8988T (cell line): ENCODE data around the gene MAGI1.
A peak's percentile ranks its signal among the peaks of the same experiment; 100 is the strongest.

Source experiments
- DNase-seq: peaks from one replicate; pipeline ENCODE4 v3.0.0; 2011

Gene MAGI1

DNA sequence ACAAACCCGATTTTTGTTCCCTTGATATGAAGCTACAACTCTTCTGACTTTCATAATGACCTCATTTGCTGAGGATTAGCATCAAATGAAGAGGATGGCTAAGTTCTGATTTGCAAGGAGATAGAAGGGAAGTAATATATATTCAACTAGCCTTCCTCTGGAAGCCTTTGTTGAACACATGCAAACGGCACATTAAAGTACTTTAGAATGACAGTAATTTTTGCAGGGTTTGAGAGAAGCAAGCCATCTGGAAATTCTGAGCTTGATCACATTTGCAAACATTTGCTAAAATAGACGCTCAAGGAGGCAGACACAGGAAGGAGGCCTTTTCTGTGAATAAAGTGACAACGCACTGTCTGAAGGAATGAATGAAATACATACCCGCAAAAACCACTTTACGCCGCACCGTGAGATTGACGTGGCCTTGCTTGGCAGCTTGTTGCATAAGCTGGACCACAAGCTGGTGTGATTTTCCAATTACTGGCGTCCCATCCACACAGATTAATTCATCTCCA lies 657.2 kb downstream of the MAGI1 start:
- no peak for DNase-seq

DNA sequence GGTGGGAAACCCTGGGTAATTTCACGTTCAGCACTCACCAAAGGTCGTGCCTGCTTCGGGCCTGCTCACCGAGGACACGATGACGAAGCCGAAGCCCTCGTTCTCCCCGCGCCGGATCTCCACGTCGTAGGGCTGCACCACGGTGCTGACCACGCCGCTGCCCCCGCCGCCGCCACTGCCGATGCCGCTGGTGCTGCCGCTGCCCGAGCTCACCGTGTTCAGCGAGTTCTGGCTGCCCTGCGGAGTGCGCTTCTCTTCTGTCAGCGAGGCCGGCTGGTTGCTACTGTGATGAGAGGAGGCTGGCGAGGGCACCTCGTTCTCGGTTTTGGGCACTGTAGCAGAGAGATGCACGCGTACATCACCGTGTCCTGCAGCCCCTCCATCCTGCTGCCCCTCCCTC lies 659.5 kb downstream of the MAGI1 start:
- DNase-seq, result no peak

DNA sequence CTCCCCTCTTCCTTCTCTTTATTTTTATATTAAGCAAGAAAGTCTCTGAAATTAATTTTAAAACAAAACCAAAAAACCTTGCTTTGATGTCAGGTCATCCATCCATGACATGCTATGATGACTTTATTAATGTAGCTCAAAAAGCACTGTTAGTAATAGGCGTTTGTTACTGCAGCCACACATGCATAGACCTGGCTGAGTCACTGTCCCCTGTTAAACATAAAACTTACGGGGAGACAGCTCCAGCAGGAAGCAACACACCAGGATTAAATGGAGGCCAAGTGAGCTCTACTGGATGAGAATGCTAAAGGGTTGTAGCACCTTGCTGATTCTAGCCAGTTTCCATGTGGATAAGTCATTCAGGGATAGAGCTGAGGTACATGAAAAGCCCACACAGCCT lies 661.1 kb downstream of the MAGI1 start:
- no peak for DNase-seq

DNA sequence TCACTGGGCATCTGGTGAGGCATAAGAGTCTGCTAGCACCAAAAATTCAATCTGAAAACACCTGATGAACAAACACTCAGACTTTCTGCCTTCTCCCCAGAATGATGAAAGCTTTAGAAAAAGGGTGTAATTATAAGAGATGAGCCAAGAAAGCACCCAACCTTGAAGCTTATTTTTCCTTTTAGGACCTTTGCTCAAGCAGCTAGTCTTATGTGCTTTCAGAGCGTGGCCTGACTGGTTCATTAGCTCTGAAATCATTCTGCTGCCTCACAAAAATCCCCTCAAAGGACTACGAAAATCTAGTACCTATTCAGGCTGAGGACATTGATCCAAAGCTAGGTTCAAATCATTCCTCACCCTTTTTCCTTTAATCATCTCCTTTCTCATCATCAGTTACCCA lies 662.3 kb downstream of the MAGI1 start:
- no peak for DNase-seq

DNA sequence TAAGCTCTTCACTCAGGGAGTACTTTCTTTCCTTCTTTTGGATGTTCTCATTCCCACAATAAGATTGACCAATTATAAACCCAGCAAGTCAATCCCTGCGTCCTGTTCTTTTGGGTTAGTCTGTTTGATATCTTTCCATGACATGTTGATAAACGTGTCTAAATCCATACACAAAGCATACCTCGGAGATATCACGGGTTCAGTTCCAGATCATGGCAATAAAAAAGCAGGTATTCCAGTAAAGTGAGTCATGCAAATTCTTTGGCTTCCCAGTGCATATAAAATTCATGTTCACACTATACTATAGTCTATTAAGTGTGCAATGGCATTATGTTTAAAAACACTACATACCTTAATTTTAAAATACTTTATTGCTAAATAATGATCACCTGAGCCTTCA lies 667.7 kb downstream of the MAGI1 start:
- DNase-seq, result no peak

DNA sequence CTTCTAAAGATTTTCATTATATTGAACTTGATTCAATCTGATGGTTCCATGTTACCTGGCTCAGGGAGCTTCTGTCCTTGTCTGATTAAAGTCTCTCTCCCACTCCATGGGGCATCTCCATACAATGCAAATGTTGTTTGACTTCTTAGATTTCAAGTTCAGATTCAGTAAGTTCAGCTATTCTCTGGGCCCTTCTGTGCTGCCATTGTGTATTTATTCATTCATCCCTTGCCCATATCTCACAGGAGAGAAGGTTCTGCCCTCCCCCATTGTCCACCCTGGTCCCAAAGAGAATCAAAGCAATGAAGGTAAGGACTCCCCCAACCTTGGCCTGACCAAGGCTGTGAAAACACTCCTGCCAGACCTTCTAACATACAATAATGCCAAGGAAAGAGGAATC lies 669.9 kb downstream of the MAGI1 start:
- no peak for DNase-seq

DNA sequence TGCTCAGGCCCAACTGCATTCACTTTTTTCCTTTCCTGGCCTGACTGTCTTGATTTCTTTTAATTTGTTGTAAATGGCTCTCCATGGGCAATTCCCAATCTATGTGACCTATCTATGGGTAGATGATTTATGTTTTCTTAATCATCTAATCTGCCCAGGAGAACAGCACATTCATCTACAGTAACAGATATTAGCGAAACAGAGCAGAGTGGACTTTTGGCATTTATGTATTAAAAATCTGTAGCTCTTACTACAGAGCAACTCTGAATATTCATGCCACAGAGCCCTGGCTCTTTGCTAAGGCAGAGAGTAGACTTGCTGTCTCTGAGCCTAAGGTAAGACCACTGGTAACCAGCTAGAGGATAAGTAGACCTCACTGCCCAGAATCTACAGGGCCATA lies 676.0 kb downstream of the MAGI1 start:
- DNase-seq, result no peak

DNA sequence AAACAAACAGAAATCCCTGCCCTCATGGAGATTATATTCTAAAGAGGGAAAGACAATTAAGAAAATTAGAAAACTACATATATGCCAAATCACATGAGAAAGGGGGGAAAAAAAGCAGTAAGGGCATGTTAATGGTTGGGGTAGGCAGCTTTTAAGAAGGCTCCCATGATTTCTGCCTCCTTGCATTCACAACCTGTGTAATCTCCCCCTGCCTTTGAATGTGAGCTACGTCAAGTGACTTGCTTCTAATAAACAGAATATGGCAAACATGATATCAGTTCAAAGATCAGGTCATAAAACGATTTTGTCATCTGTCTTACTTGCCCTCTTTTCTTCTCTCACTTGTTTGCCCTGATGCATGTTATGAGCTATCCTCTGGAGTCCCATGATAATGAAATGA lies 677.3 kb downstream of the MAGI1 start:
- DNase-seq, result no peak

DNA sequence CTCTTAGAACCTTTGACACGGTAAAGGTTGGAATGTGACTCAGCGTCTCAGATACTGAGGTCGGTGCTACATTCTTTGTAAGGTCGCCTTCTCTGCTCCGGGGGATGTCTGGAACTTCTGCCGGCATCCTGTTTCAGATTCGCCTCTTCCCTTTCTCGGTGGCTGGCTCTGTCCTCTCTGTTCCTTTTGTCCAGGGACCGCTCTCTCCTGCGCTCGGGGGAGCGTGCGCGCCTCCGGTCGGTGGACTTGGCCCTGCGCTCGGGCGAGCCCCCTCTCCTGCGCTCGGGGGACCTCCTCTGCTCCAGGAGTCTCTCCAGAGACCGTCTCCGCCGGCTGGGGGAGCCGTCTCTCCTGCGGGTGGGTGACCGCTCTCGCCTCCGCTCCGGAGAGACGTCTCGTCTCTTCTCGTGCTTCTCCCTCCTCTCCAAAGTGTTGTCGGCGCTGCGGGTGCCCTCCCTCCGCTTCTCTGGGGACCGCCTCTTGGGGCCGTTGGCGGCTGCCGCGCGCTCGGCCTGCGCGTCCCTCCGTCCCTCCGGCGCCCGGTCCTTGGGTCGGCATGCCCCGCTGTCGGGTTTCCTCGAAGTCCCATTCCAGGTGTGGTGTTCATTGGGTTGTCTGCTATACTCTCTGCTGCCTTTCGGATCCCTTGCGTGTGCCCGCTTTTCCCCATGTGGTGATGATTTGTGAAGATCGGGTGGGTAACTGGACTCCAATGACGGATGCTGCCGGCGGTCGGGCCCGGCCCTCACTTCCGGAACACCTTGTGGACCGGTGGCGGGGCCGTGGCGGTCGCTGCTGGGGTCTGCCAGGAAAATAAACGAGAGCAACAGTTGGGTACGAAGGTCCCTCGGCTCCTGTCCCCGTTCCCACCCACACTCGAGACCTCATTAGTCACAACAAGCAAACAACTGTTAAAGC lies 682.1 kb downstream of the MAGI1 start:
- no peak for DNase-seq

DNA sequence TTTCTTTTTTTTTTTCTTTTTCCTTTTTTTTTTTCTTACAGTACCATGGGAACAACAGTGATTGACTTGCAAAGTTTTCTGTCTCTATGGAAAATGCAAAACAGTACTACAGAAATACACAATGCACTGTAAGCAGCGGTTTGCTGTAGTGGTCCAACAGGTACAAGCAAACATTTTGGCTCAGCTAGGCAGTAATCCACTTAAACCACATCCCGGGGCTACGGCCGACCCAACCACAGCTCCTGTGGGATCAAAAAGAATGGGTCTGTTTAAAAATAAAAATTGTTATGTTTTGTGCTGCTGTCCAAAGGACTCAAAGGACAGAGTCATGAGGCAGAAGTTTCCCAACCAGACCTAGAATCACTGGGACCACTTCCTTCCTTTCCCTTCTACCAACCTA lies 683.8 kb downstream of the MAGI1 start:
- no peak for DNase-seq

DNA sequence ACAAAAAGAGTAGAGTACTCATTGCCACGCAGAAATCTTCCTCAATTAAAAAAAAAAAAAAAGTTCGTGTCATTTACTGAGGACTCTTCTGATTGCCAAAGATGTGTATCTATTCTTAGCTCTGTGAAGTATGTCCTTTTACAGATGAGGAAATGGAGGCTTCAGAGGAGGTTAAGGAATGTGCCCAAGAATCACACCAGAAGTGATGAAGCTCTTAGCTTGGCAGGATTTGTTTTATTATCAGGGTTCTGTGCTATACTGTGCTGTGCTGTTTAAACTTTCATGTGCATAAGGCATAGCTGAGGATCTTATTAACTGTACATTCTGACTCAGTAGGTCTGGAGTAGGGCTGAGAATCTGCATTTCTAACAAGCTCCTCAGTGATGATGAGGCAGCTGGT lies 685.8 kb downstream of the MAGI1 start:
- no peak for DNase-seq

DNA sequence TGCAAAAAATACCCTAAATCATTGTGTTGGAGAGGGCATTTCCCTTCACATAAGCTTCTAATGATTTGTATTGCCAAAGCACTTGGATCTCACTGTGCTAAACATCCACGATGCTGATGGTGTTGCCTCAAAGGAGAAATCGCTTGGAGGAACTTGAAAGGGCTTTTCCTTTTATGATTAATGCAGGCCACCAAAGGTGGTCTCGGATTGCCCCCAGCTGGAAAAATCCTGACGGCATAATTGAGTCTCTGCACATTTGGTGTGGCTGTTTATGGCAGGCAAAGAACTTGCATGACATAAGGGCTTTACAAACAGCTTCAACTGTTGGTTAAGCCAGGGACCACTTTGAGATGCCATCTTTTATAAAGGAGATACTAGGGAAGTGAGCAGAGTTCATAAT lies 687.0 kb downstream of the MAGI1 start:
- no peak for DNase-seq

DNA sequence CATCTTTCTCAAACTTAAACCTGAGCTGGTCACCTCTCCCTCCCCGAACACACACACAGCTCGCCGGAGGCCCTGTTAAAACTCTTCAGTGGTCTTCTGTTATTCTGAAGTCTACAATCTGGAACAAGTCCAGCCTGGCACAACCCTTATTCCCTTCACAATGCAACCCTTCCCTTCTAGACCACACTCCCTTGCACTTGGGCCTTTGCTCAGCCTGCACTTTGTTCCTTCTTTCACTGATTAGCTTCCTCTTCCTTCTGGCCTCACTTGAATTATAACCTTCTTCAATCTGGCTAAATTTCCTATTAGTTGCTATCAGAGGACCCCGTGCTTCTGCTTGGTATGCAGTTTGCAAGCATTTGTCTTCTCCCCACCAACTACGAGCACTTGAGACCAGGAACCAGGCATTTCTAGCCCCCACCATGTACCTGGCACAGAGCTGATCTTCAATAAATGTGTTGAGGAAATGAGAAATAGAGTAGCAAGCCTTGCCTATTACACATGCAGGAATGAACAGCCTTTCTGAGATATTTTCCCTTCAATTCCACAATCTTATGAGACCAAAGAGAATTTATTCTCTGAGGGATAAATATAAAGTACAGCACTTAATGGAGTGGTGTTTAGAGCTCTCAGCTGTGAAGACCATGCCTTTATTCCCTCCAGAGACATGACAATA lies 687.8 kb downstream of the MAGI1 start:
- DNase-seq, result no peak

DNA sequence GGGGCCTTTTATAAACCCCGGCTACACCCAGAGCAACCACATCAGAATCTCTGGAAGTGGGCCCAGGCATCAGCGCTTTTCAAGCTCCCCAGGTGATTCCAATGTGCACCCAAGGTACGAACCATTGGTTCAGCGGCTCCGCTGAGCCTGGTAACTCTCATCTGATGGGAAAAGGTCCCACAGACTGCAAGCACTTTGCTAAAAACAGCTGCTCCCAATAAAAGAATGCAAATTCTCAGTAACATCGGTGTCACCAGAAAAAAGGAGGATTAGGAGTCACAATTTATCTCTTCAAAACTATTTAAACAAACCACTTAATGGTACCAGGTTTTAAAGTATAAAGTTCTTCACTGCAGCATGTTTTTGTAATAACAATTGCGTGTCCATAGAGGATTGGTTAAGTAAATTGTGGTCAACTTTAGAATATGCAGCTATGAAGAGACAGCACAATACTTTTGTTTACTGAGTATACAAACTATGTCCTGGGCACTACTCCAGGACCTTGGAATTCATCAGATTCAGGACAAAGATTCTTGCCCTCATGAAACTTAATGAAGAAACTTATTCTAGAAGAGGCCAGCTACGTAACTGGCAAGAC lies 690.2 kb downstream of the MAGI1 start:
- no peak for DNase-seq

DNA sequence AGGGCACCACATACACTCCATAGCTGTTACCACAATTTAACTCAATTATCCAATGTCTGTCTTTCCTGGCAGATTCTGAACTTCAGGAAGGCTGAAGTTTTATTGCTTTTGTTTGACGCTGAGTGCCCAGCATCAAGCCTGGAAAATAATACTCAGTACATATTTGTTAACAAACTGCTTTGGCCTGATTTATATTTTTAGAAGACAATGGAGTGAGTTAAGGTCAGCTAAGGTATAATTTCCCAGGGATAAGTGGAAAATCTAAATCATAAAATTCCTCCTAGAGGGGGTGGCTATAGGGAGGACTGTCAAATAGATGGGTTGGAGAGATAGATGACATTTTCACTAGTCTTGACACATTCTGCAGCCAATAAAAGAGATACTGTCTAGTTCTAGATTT lies 691.6 kb downstream of the MAGI1 start:
- no peak for DNase-seq

DNA sequence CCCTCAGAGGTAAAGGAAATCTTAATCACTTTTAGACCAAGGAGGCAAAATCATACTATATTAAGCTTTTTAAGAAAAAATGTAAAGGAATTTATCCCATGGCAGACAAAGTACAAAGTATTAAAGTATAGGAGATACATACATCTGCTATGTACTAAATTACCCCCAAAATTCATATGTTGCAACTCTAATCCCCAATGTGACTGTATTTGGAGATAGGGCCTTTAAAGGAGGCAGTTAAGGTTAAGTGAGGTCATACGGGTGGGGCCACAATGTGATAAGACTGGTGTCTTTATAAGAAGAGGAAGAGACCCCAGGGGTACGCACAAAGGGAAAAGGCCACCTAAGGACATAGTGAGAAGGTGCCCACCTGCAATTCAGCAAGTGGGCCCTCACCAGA lies 693.9 kb downstream of the MAGI1 start:
- no peak for DNase-seq

DNA sequence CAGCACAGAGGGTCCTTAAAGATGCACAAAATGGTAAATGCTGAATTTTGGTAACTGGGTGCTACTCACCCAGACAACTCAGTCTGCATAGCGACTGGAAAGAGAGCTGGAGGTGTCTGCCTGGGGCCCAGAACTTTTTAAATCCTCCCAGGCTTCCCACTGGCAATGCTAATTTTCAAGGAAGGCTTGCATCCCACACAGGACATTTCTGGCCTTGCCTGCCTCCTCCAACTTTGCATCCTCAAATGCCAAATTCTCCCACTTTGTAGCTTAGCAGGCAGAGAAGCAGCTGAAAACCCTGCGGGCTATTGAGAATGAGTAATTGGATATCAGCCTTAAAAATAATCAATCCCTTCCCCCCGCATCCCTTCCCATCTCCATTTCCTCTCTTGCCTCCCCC lies 694.3 kb downstream of the MAGI1 start:
- no peak for DNase-seq

DNA sequence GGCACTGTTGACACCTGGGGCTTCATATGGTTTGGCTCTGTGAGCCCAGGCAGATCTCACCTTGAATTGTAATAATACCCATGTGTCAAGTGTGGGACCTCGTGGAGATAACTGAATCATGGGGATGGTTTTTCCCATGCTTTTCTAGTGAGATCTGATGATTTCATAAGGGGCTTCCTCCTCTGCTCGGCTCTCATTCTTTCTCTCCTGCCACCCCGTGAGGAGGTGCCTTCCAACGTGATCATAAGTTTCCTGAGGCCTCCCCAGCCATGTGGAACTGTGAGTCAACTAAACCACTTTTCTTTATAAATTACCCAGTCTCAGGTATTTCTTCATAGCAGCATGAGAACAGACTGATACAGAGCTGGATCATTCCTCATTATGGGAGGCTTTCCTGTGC lies 695.0 kb downstream of the MAGI1 start:
- no peak for DNase-seq

DNA sequence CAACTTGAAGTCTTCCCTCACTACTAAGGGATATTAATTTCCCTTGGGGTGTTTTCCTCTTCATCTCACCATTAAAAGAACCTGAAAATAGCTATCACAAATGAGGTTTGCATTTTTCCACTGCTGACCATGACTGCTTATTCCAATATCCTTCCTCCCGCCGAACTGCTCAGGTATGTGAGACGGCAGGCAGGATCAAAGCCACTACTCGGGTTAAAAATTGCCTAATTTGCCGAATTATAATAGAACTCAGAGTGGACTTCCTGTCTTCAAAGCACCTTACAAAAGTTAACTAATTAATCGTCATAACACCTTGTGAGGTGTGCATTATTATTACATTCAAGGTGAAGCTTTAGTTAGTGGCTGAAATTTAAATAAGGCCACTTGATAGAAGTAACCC lies 695.7 kb downstream of the MAGI1 start:
- DNase-seq, result no peak

DNA sequence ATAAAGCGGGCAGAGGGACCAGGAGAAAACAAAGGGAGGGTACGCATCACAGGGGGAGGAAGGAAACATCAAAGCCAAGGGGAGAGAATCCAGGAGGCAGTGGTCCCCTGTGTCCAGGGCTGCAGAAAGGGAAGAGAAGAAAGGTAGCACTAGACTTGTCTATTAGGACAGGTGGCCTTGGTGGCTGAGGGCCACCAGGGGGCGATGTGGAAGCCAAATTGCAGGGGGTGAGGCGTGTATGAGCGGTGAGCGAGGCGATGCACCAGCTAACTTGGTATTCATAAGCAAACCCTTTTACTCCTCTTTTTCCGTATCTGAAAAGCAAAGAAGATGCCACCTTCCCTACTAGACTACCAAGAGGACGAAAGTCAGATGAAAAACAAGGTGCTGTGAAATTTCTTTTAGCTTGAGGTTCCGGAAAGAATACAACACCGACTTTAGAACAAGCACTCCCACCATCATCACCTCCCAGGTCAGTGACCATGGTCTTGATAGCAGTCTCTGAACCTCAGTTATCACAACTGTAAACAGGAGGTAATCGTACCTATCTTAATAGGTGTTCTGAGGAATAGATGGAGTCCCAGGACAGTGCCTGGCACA lies 696.5 kb downstream of the MAGI1 start:
- DNase-seq, result peak; percentile 28

DNA sequence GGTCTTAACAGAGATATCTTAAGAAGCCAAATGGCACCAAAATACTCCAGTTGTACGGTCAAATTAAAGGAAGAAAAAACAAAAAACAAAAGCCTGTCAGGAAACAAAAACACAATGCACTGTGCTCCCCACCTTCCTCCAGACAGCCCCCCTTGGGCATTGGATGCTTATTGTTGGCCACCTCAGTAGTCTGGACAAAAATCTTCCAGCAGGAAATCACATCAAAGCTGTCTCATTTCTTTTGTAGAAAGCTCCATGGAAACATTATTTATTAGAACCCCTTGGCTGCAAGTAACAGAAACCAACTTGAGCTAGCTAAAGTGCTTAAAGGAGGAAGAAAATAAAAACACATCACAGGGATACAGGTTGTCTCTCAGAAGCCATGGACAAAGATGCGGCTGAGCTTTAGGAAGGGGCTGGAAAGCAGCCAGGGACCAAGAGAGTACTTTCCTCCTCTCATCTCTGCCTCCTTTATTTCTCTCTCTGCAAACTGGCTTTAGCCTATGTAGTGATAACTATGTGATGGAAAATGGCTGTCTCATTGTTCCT lies 699.5 kb downstream of the MAGI1 start:
- DNase-seq, result no peak

DNA sequence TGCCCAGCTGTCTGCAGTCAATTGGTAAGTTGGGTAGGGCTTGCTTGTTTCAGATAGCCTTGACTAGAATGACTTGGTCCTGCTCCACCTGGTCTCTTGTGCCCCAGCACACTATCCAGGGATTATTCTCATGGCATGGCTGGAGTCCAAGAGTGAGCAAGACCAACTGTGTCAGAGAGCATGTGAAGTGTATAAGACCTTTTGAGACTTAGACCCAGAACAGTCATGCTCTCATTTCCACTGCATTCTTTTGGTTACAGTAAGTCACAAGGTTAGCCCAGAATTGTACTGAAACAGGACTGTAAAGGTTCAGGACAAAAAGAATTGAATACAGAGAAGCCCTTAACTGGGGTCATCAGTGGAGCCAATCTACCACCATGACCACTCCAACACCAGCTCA lies 700.1 kb downstream of the MAGI1 start:
- no peak for DNase-seq

DNA sequence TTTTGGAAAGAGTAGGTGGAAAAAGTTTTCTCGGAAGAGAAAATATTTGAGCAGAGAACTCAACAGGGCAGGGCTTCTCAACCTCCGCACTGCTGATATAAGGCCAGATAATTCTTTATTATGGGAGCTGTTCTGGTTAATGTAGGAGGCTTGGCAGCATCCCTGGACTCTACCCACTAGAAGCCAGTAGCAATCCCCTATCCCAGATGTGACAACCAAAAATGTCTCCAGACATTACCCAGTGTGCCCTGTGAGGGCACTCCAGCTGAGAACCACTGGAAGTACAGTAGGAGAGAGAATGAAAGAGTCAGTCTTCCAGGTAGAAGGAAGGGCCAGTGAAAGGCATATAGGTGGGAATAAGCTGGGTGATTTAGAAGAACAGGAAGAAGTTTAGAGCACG lies 703.1 kb downstream of the MAGI1 start:
- no peak for DNase-seq
